Left ventricle myocardium inferior (tissue), 1 donor: ENCODE results near the gene OR10K1. TPM values are rescaled to one million over a fixed set of nuclear protein-coding genes. Genes with fewer than 3 reads are reported as not detected.

ENCODE experiments used
- DNase-seq: peaks from one replicate; pipeline ENCODE4 v3.0.0-alpha.2; 2020
- H3K27ac ChIP-seq: fragments of 200-600 bp; replicated peaks from 2 replicates; pipeline ENCODE4 v1.8.0; 2021
- H3K27me3 ChIP-seq: fragments of 200-600 bp; 2 replicates; pipeline ENCODE4 v1.8.0; 2021; ENCODE audit warnings: low read depth
- H3K36me3 ChIP-seq: fragments of 200-600 bp; 2 replicates; pipeline ENCODE4 v1.8.0; 2021
- H3K4me1 ChIP-seq: fragments of 200-600 bp; 2 replicates; pipeline ENCODE4 v1.8.0; 2021
- H3K4me3 ChIP-seq: fragments of 200-600 bp; 2 replicates; pipeline ENCODE4 v1.8.0; 2021; ENCODE audit warnings: mild to moderate bottlenecking, moderate library complexity
- H3K9me3 ChIP-seq: fragments of 200-600 bp; replicated peaks from 2 replicates; pipeline ENCODE4 v1.8.0; 2021
- CTCF ChIP-seq: fragments of 200-600 bp; IDR thresholded peaks from 2 replicates; pipeline ENCODE4 v1.8.0; 2021; ENCODE audit warnings: antibody characterized with exemption, mild to moderate bottlenecking, borderline replicate concordance
- intact Hi-C: fragments of 100-400 bp; cut with micrococcal nuclease; formaldehyde crosslinking; loops from one replicate; pipeline ENCODE4 v1.11.0; 2022
- total RNA-seq: library from RNA; stranded (reverse); fragmentation: NEBNext Ultra II Directional; extraction: Animal tissue kit (Norgen Biotek cat#: 25700); gene quantifications from one replicate; pipeline ENCODE4 v1.2.1, GENCODE V29; 2021
- donor health status: DM: no; HTN: yes; CAD: no; lungs with severe emphysema.

OR10K1 gene
- total RNA-seq, 1 donor from 2014 or later, result not detected

GRCh38 chr1:158496374-158496773 lies 34.7 kb downstream of the OR10K1 start:
- Histone ChIP-seq H3K36me3 (no peaks in the 10 kb centered on the region), H3K4me1 (no peaks in the 10 kb centered on the region), H3K27me3 (no peaks in the 10 kb centered on the region), H3K4me3 (no peak overlapping the region), H3K9me3 (no peaks in the 10 kb centered on the region), H3K27ac (no peak overlapping the region)
- intact Hi-C loops, result no loop called here
- TF ChIP-seq CTCF, result peak; percentile 27
- no peak for DNase-seq

- no peak overlapping the region for H3K4me3 ChIP-seq
- peaks cover 37% of the 10 kb centered on the region for H3K9me3 ChIP-seq
- DNase-seq, result no peak
- peak; percentile 38 for TF ChIP-seq CTCF
- H3K36me3 ChIP-seq, result no peaks in the 10 kb centered on the region
- H3K27ac ChIP-seq, result no peak overlapping the region
- H3K27me3 ChIP-seq, result no peaks in the 10 kb centered on the region
- intact Hi-C loops, result no loop called here
- H3K4me1 ChIP-seq, result no peaks in the 10 kb centered on the region
Observed at GRCh38 chr1:158506369-158506987, 44.8 kb downstream of the OR10K1 start.

GRCh38 chr1:158507511-158507910 lies 45.9 kb downstream of the OR10K1 start:
- no peak overlapping the region for H3K4me3 ChIP-seq
- intact Hi-C loops, result no loop called here
- H3K27me3 ChIP-seq, result no peaks in the 10 kb centered on the region
- DNase-seq, result no peak
- no peak overlapping the region for H3K27ac ChIP-seq
- peaks cover 31% of the 10 kb centered on the region for H3K9me3 ChIP-seq
- no peak for TF ChIP-seq CTCF
- H3K36me3 ChIP-seq, result no peaks in the 10 kb centered on the region
- H3K4me1 ChIP-seq, result no peaks in the 10 kb centered on the region

GRCh38 chr1:158509471-158510156 lies 48.0 kb downstream of the OR10K1 start:
- no peaks in the 10 kb centered on the region for H3K27me3 ChIP-seq
- H3K4me3 ChIP-seq, result no peak overlapping the region
- no peak for TF ChIP-seq CTCF
- no peak for DNase-seq
- intact Hi-C loops, result no loop called here
- no peaks in the 10 kb centered on the region for H3K4me1 ChIP-seq
- peaks cover 25% of the 10 kb centered on the region for H3K9me3 ChIP-seq
- H3K36me3 ChIP-seq, result no peaks in the 10 kb centered on the region
- H3K27ac ChIP-seq, result peak overlapping the region; percentile 14

- no peak for TF ChIP-seq CTCF
- no peaks in the 10 kb centered on the region for H3K36me3 ChIP-seq
- H3K4me3 ChIP-seq, result no peak overlapping the region
- H3K9me3 ChIP-seq, result peaks cover 11% of the 10 kb centered on the region
- no peak overlapping the region for H3K27ac ChIP-seq
- H3K27me3 ChIP-seq, result peaks cover 13% of the 10 kb centered on the region
- H3K4me1 ChIP-seq, result no peaks in the 10 kb centered on the region
- intact Hi-C loops, result no loop called here
- no peak for DNase-seq
Observed at GRCh38 chr1:158516966-158517365, 55.3 kb downstream of the OR10K1 start.

Other genes with a start within 250 kb of the OR10K1 start
- gene CD1A, start 207.4 kb upstream of the OR10K1 start, total RNA-seq, result not detected
- 0.41 TPM for gene CD1C, start 171.9 kb upstream of the OR10K1 start, total RNA-seq
- not detected for gene CD1B, start 130.3 kb upstream of the OR10K1 start, total RNA-seq
- gene CD1E, start 107.9 kb upstream of the OR10K1 start, total RNA-seq, result not detected
- not detected for gene OR10T2, start 62.4 kb upstream of the OR10K1 start, total RNA-seq
- not detected for gene OR10K2, start 35.6 kb upstream of the OR10K1 start, total RNA-seq
- not detected for gene OR10R2, start 10.4 kb downstream of the OR10K1 start, total RNA-seq
- not detected for gene OR6Y1, start 92.6 kb downstream of the OR10K1 start, total RNA-seq
- gene OR6P1, start 108.7 kb downstream of the OR10K1 start, total RNA-seq, result not detected
- gene OR10X1, start 118.1 kb downstream of the OR10K1 start, total RNA-seq, result not detected
- not detected for gene OR10Z1, start 143.4 kb downstream of the OR10K1 start, total RNA-seq
- gene SPTA1, start 224.9 kb downstream of the OR10K1 start, total RNA-seq, result not detected
- gene OR6K2, start 238.8 kb downstream of the OR10K1 start, total RNA-seq, result not detected